GM18505 (cell line): ENCODE results near the gene PRKG1.

Experiments
- ATAC-seq: cut with Tn5 transposase; IDR thresholded peaks from one replicate; pipeline ENCODE4 v1.9.1; 2021; ENCODE audit not compliant: unreplicated experiment
- POLR2A ChIP-seq: IDR thresholded peaks from 4 replicates; pipeline ENCODE4 v1.6.1; 2011; ENCODE audit warnings: borderline replicate concordance; ENCODE audit not compliant: insufficient read depth, insufficient read length; ENCODE audit errors: extremely low read depth

Gene PRKG1

GRCh38 chr10:51583976-51584375 is 509.7 kb downstream of the PRKG1 start:
- TF ChIP-seq POLR2A = no peak
- ATAC-seq = no peak

GRCh38 chr10:51585742-51586141 is 511.5 kb downstream of the PRKG1 start:
- ATAC-seq = no peak
- TF ChIP-seq POLR2A = no peak

GRCh38 chr10:51588984-51589383 is 514.7 kb downstream of the PRKG1 start:
- TF ChIP-seq POLR2A = no peak
- ATAC-seq = no peak

- no peak for ATAC-seq
These were observed 516.5 kb downstream of the PRKG1 start for GRCh38 chr10:51590818-51591217.

GRCh38 chr10:51596695-51597094 is 522.4 kb downstream of the PRKG1 start:
- ATAC-seq = no peak
- no peak for TF ChIP-seq POLR2A

More at GRCh38 chr10:51590818-51591217, 516.5 kb downstream of the PRKG1 start:
- no peak for TF ChIP-seq POLR2A

GRCh38 chr10:51599647-51600046 is 525.4 kb downstream of the PRKG1 start:
- TF ChIP-seq POLR2A = no peak
- no peak for ATAC-seq

- ATAC-seq = no peak
- TF ChIP-seq POLR2A = no peak
These were observed 528.0 kb downstream of the PRKG1 start for GRCh38 chr10:51602326-51602725.

GRCh38 chr10:51604579-51604978 is 530.3 kb downstream of the PRKG1 start:
- ATAC-seq = no peak
- TF ChIP-seq POLR2A = no peak

- ATAC-seq = no peak
- TF ChIP-seq POLR2A = no peak
These were observed 532.7 kb downstream of the PRKG1 start for GRCh38 chr10:51606825-51607462.

GRCh38 chr10:51607463-51607835 is 533.2 kb downstream of the PRKG1 start:
- ATAC-seq = no peak
- TF ChIP-seq POLR2A = no peak

- no peak for ATAC-seq
- no peak for TF ChIP-seq POLR2A
These were observed 533.9 kb downstream of the PRKG1 start for GRCh38 chr10:51608211-51608610.

- no peak for TF ChIP-seq POLR2A
- ATAC-seq = no peak
These were observed 541.5 kb downstream of the PRKG1 start for GRCh38 chr10:51615764-51616298.

GRCh38 chr10:51617576-51618235 is 543.4 kb downstream of the PRKG1 start:
- no peak for TF ChIP-seq POLR2A
- ATAC-seq = no peak

GRCh38 chr10:51619365-51619764 is 545.1 kb downstream of the PRKG1 start:
- no peak for ATAC-seq
- TF ChIP-seq POLR2A = no peak
